VCaP (cell line): Measurements from ENCODE around the gene XK.

Experiments used
- H3K27ac ChIP-seq: fragments of 450-650 bp; 2 replicates; pipeline ENCODE4 v1.5.1; 2017
- CTCF ChIP-seq: fragments of 450-650 bp; conservative IDR thresholded peaks from 2 replicates; pipeline ENCODE4 v1.5.1; 2017; ENCODE audit warnings: mild to moderate bottlenecking, moderate library complexity

The XK gene

GRCh38 chrX:37684426-37684825 is 1.2 kb upstream of the XK start:
- H3K27ac ChIP-seq: peak overlapping the region; percentile 66
- no peak for TF ChIP-seq CTCF

- TF ChIP-seq CTCF: no peak
- peak overlapping the region; percentile 66 for H3K27ac ChIP-seq
These were observed 618 bp upstream of the XK start for GRCh38 chrX:37684973-37685372.

GRCh38 chrX:37686369-37686995 is 891 bp downstream of the XK start:
- H3K27ac ChIP-seq: peak overlapping the region; percentile 66
- TF ChIP-seq CTCF: no peak

- H3K27ac ChIP-seq: peak overlapping the region; percentile 66; the same call in 1 of the 2 replicates
- no peak for TF ChIP-seq CTCF
These were observed 1.4 kb downstream of the XK start for GRCh38 chrX:37686996-37687395.

GRCh38 chrX:37690119-37690518 is 4.5 kb downstream of the XK start:
- no peak overlapping the region for H3K27ac ChIP-seq
- TF ChIP-seq CTCF: no peak

GRCh38 chrX:37692918-37693317 is 7.3 kb downstream of the XK start:
- TF ChIP-seq CTCF: no peak
- no peak overlapping the region for H3K27ac ChIP-seq

GRCh38 chrX:37697169-37697760 is 11.7 kb downstream of the XK start:
- H3K27ac ChIP-seq: peak overlapping the region; percentile 74
- no peak for TF ChIP-seq CTCF
